GM12878 (cell line): ENCODE results near the gene MAST4. TPM values are rescaled to one million over a fixed set of nuclear protein-coding genes. Genes with fewer than 3 reads are reported as not detected.

Source experiments
- ATAC-seq: fragments of 200-7000 bp; cut with Tn5 transposase; 3 replicates; pipeline ENCODE4 v1.9.1; 2020; ENCODE audit warnings: mild to moderate bottlenecking, moderate library complexity
- BruUV-seq: library from RNA; stranded (reverse); fragments of 400-500 nt; replicated peaks from 2 replicates; lab custom pipeline; 2021; lab: Mats Ljungman, UMichigan
- CTCF ChIA-PET: fragments of 300-600 bp; sonication (Branson Sonifier 250); formaldehyde crosslinking; extraction: SDS; loops from one replicate; lab custom pipeline; 2021; ENCODE audit warnings: inconsistent platforms; lab: Yijun Ruan, JAX
- POLR2A ChIA-PET: fragments of 350-600 bp; formaldehyde crosslinking; extraction: SDS; loops from one replicate; lab custom pipeline; 2021; ENCODE audit warnings: inconsistent platforms; lab: Charles Lee
- RAD21 ChIA-PET: fragments of 300-600 bp; sonication (Branson Sonifier 250); formaldehyde crosslinking; loops from one replicate; lab custom pipeline; 2023; ENCODE audit warnings: antibody characterized with exemption; ENCODE audit not compliant: unreplicated experiment; lab: Charles Lee
- SMC1A ChIA-PET: fragments of 300-600 bp; sonication (Branson Sonifier 250); formaldehyde crosslinking; loops from one replicate; lab custom pipeline; 2023; ENCODE audit not compliant: unreplicated experiment, uncharacterized antibody; lab: Charles Lee
- DNase-seq: peaks from one replicate; pipeline ENCODE4 v3.0.0-alpha.2; 2011; ENCODE audit warnings: low read depth, low spot score
- FAIRE-seq: peaks from 3 replicates; lab custom pipeline; 2011; peaks lifted over from hg19 to GRCh38; lab: Jason Lieb, UNC
- H2AFZ ChIP-seq: 2 replicates; pipeline ENCODE4 v1.6.0; 2011; ENCODE audit warnings: low read depth, low read length, control low read depth; ENCODE audit not compliant: control insufficient read depth
- H3K27ac ChIP-seq: 2 replicates; pipeline ENCODE4 v1.5.1; 2011; ENCODE audit warnings: control low read depth; ENCODE audit not compliant: control insufficient read depth, insufficient read depth
- H3K27me3 ChIP-seq, 2 experiments: replicated peaks in 1 of 2; 2 replicates each; pipeline versions ENCODE4 v1.6.0 to v1.6.1; 2011; ENCODE audit warnings: low read length in 1 of 2; ENCODE audit not compliant: control insufficient read depth in 2 of 2, insufficient read depth in 2 of 2
- H3K36me3 ChIP-seq, 2 experiments: 2 replicates each; pipeline ENCODE4 v1.5.1; 2011; ENCODE audit warnings: low read length in 1 of 2; ENCODE audit not compliant: control insufficient read depth in 2 of 2, insufficient read depth in 2 of 2
- H3K4me1 ChIP-seq: 2 replicates; pipeline ENCODE4 v1.6.1; 2011; ENCODE audit warnings: mild to moderate bottlenecking, low read length, moderate library complexity, mixed read lengths; ENCODE audit not compliant: control insufficient read depth, insufficient read depth
- H3K4me2 ChIP-seq: 2 replicates; pipeline ENCODE4 v1.6.0; 2011; ENCODE audit warnings: control low read depth; ENCODE audit not compliant: control insufficient read depth, insufficient read depth
- H3K4me3 ChIP-seq: fragments of 200-600 bp; sonication (generic); 2 replicates; pipeline ENCODE4 v1.5.1; 2016
- H3K79me2 ChIP-seq: 2 replicates; pipeline ENCODE4 v1.6.0; 2011; ENCODE audit warnings: low read length; ENCODE audit not compliant: control insufficient read depth, insufficient read depth
- H3K9ac ChIP-seq: 2 replicates; pipeline ENCODE4 v1.8.0; 2011; ENCODE audit warnings: low read length, control low read depth, mixed read lengths; ENCODE audit not compliant: control insufficient read depth, insufficient read depth
- H3K9me3 ChIP-seq: replicated peaks from 3 replicates; pipeline ENCODE4 v1.5.1; 2011; ENCODE audit warnings: mild to moderate bottlenecking, low read length; ENCODE audit not compliant: control insufficient read depth, insufficient read depth
- H4K20me1 ChIP-seq: 2 replicates; pipeline ENCODE4 v1.6.0; 2011; ENCODE audit not compliant: control insufficient read depth, insufficient read depth
- BCL11A ChIP-seq: IDR thresholded peaks from 2 replicates; pipeline ENCODE4 v1.6.1; 2011; ENCODE audit warnings: low read depth, low read length
- CBX5 ChIP-seq: sonication (generic); IDR thresholded peaks from 2 replicates; pipeline ENCODE4 v1.6.1; 2016; ENCODE audit warnings: low read depth, moderate library complexity, mild to moderate bottlenecking, inconsistent platforms
- EED ChIP-seq: sonication (generic); IDR thresholded peaks from 2 replicates; pipeline ENCODE4 v1.6.1; 2016; ENCODE audit warnings: antibody characterized with exemption, low read depth
- NBN ChIP-seq: fragments of 450-650 bp; IDR thresholded peaks from 2 replicates; pipeline ENCODE4 v1.6.1; 2016
- NR2C2 ChIP-seq: IDR thresholded peaks from 2 replicates; pipeline ENCODE4 v1.6.1; 2011; ENCODE audit warnings: borderline replicate concordance, low read depth; ENCODE audit not compliant: control insufficient read depth, insufficient read length
- RUNX3 ChIP-seq: IDR thresholded peaks from 2 replicates; pipeline ENCODE4 v1.6.1; 2012; ENCODE audit warnings: low read length, inconsistent platforms
- ZBTB4 ChIP-seq: fragments of 450-650 bp; formaldehyde crosslinking; IDR thresholded peaks from 2 replicates; pipeline ENCODE4 v1.4.0; 2022; ENCODE audit warnings: mild to moderate bottlenecking, moderate library complexity
- in situ Hi-C: fragments of 300-500 bp; cut with MboI; formaldehyde crosslinking; loops from 9 replicates; pipeline ENCODE4 v1.14.3; 2018; ENCODE audit warnings: mixed read lengths
- intact Hi-C: fragments of 100-400 bp; cut with micrococcal nuclease; formaldehyde crosslinking; loops from one replicate; pipeline ENCODE4 v1.14.2; 2022; ENCODE audit not compliant: unreplicated experiment
- polyA plus RNA-seq, 11 experiments: library from polyadenylated mRNA; depleted of rRNA in 4 of 11; unstranded in 6 of 11; stranded (reverse) in 5 of 11; fragments of >200 nt; fragmentation: Nextera tagmentation in 4 of 11; fragmentation: Illumina TruSeq in 1 of 11; extraction: Ambion mirVana in 4 of 11; extraction: Trizol in 1 of 11; gene quantifications; 1 replicate in 1 of 11; 2 replicates in 10 of 11; pipeline versions ENCODE4 v1.2.1 to v1.2.3, GENCODE V29; 2011 to 2016; ENCODE audit warnings: inconsistent platforms in 2 of 11, missing spikeins in 2 of 11, low read depth in 1 of 11
- total RNA-seq, 4 experiments: library from RNA; depleted of rRNA in 3 of 4; stranded (reverse); fragments of >200 nt in 3 of 4; fragmentation: Illumina TruSeq in 1 of 4; extraction: Trizol in 1 of 4; gene quantifications; 2 replicates each; pipeline versions ENCODE4 v1.2.1 to v1.2.3, GENCODE V29; 2013 to 2021
- TF ChIP-seq, protein P1 (sequence below): fragments of 150-350 bp; IDR thresholded peaks from 2 replicates; pipeline ENCODE4 v1.6.1; 2014; ENCODE audit warnings: mild to moderate bottlenecking, low read depth, low read length
- TF ChIP-seq, protein P2 (sequence below): fragments of 450-650 bp; conservative IDR thresholded peaks from 2 replicates; pipeline ENCODE4 v1.6.1; 2017; ENCODE audit warnings: mild to moderate bottlenecking, moderate library complexity

Gene MAST4
- total and polyA plus RNA-seq, 10 of the 15 experiments (the other 5 are each of a cell fraction or from before 2014, with no cell fraction given): 0.02 to 1.6 (median 0.29) TPM; not detected in 1

- RAD21 ChIA-PET: no interaction called here
Measured at GRCh38 chr5:66875315-66875714, 279.1 kb downstream of the MAST4 start.

More at GRCh38 chr5:66875315-66875714, 279.1 kb downstream of the MAST4 start:
- Histone ChIP-seq H3K27ac (no peak overlapping the region), H2AFZ (no peak overlapping the region), H3K79me2 (no peaks in the 10 kb centered on the region), H3K27me3 (no peaks in the 10 kb centered on the region), H3K4me2 (no peak overlapping the region), H3K36me3 (no peaks in the 10 kb centered on the region), H3K9me3 (no peaks in the 10 kb centered on the region), H3K9ac (no peak overlapping the region), H4K20me1 (no peaks in the 10 kb centered on the region), H3K4me3 (no peak overlapping the region), H3K4me1 (no peaks in the 10 kb centered on the region)
- intact Hi-C loops: no loop called here
- POLR2A ChIA-PET: no interaction called here
- BruUV-seq: no TSS peak
- in situ Hi-C loops: no loop called here
- DNase-seq (no peak), ATAC-seq (no peak), FAIRE-seq (no peak)
- TF ChIP-seq RUNX3 (no peak), NR2C2 (no peak), CBX5 (no peak), EED (no peak), NBN (no peak), ZBTB4 (no peak), BCL11A (no peak)
- TF ChIP-seq, protein P1, sequence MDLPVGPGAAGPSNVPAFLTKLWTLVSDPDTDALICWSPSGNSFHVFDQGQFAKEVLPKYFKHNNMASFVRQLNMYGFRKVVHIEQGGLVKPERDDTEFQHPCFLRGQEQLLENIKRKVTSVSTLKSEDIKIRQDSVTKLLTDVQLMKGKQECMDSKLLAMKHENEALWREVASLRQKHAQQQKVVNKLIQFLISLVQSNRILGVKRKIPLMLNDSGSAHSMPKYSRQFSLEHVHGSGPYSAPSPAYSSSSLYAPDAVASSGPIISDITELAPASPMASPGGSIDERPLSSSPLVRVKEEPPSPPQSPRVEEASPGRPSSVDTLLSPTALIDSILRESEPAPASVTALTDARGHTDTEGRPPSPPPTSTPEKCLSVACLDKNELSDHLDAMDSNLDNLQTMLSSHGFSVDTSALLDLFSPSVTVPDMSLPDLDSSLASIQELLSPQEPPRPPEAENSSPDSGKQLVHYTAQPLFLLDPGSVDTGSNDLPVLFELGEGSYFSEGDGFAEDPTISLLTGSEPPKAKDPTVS: no peak
- TF ChIP-seq, protein P2, sequence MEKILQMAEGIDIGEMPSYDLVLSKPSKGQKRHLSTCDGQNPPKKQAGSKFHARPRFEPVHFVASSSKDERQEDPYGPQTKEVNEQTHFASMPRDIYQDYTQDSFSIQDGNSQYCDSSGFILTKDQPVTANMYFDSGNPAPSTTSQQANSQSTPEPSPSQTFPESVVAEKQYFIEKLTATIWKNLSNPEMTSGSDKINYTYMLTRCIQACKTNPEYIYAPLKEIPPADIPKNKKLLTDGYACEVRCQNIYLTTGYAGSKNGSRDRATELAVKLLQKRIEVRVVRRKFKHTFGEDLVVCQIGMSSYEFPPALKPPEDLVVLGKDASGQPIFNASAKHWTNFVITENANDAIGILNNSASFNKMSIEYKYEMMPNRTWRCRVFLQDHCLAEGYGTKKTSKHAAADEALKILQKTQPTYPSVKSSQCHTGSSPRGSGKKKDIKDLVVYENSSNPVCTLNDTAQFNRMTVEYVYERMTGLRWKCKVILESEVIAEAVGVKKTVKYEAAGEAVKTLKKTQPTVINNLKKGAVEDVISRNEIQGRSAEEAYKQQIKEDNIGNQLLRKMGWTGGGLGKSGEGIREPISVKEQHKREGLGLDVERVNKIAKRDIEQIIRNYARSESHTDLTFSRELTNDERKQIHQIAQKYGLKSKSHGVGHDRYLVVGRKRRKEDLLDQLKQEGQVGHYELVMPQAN: no peak
- SMC1A ChIA-PET: interaction anchor here (1.4 kb wide), 1 partner anchor 14 kb away, joined by 3 read pairs; no protein-coding TSS in a partner anchor
- CTCF ChIA-PET: no interaction called here
